NCI-H510A treated with DMSO at 0.1 percent for 48 hours (cell line): Measurements from ENCODE around the gene RBFOX2.

Source experiments
- DNase-seq: peaks from one replicate; lab custom pipeline; 2025; lab: John Stamatoyannopoulos, UW

The RBFOX2 gene

GRCh38 chr22:35928285-35928798, 100.3 kb downstream of the RBFOX2 start:
- DNase-seq = no peak

- DNase-seq = no peak
Observed at GRCh38 chr22:35923026-35923425, 105.6 kb downstream of the RBFOX2 start.

- peak; percentile 52 for DNase-seq
Observed at GRCh38 chr22:35921777-35922176, 106.8 kb downstream of the RBFOX2 start.

GRCh38 chr22:35921044-35921443, 107.6 kb downstream of the RBFOX2 start:
- DNase-seq = no peak

- DNase-seq = no peak
Observed at GRCh38 chr22:35919002-35919542, 109.6 kb downstream of the RBFOX2 start.

- DNase-seq = no peak
Observed at GRCh38 chr22:35918456-35918855, 110.2 kb downstream of the RBFOX2 start.

DNA sequence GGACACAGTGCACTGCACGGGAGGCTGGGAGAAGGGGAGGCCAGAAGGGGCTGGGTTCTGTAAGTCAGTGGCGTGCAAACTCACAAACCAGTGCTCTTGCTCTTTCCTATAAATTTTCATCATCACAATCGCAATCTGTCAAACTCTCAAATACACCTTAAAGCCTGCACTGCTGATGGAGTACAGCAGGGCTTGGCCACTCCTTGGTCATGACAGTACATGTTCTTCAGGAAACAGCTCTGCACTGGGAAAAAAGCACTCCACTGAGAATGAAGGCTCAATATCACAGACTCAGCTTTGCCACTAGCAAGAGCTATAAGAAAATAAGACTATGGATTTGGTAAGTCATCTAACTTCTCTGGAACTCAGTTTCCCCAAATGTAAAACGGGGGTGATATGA, 111.0 kb downstream of the RBFOX2 start:
- no peak for DNase-seq

GRCh38 chr22:35915477-35916013, 113.1 kb downstream of the RBFOX2 start:
- DNase-seq = no peak

GRCh38 chr22:35914665-35915476, 113.8 kb downstream of the RBFOX2 start:
- peak; percentile 82 for DNase-seq

GRCh38 chr22:35914357-35914664, 114.3 kb downstream of the RBFOX2 start:
- DNase-seq = no peak

DNA sequence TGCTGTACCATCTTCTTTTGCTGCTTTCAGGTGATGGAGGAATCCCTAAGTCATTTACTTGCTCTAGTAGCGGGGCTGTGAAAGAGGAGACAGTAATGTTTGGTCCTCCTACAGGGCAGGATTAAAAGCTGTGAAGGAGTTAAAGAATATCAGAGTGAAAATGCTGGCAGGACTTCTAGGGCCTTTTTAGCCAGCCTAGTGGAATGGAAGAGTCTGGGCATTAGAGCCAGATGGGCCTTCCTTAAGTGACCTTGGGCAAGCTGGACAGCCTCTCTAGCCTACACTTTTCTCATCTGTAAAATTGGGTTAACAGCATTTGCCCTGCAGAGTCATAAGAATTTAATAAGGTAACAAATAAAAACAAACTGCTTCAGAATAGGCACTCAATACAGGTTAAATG, 114.7 kb downstream of the RBFOX2 start:
- no peak for DNase-seq

DNA sequence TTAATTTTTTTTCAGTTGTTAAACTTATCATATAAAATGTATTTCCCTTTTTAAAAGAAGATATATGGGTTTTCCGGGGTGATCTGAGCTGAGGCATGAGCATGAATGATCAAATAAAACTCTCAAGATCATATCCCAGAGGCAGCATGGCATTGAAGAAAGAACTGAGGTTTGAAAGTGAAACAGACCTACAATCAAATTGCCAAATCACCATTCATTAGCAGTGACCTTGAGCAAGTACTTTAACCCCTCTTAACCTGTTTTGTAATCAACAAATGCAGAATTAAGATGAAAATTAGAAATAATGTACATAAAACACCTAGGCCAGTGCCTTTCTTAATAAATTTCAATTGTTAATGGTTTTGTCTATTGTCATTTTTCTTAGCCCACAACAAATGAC, 116.0 kb downstream of the RBFOX2 start:
- no peak for DNase-seq

DNA sequence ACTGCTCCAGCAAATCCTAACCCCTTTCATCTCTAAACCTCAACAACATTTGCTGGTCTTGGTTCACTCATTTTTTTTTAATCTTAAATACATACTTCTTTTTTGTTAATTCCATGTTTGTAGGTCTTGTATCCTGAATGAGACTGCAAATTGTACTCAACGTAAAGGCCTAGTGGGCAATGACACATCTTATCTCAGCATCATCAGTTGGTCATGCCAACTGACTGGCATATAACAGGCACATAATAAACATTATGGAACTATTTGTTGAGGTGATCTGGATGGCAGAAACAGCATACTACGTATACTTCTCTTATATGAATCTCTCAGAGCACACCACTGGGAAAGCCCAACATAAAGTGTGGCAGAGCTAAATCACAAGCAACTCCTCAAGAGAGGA, 116.7 kb downstream of the RBFOX2 start:
- DNase-seq = no peak

DNA sequence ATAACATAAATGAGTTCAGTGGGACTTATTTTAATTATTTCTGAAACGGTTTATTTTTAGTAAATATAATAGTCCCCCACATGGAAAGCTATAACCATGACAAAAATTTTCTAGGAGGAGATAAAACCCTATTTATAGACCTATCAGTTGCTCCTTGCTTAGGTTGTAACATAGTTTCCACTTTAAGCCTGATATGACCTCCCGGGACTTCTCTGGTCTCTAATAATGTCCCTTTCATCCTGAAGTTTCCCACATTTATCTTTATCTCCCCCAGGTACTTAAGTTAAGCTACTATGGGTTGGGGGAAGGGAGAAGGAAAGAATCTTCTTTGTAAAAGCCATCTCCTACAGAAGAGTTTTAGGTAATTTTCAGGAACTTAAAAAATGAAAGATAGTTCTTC, 117.7 kb downstream of the RBFOX2 start:
- no peak for DNase-seq

DNA sequence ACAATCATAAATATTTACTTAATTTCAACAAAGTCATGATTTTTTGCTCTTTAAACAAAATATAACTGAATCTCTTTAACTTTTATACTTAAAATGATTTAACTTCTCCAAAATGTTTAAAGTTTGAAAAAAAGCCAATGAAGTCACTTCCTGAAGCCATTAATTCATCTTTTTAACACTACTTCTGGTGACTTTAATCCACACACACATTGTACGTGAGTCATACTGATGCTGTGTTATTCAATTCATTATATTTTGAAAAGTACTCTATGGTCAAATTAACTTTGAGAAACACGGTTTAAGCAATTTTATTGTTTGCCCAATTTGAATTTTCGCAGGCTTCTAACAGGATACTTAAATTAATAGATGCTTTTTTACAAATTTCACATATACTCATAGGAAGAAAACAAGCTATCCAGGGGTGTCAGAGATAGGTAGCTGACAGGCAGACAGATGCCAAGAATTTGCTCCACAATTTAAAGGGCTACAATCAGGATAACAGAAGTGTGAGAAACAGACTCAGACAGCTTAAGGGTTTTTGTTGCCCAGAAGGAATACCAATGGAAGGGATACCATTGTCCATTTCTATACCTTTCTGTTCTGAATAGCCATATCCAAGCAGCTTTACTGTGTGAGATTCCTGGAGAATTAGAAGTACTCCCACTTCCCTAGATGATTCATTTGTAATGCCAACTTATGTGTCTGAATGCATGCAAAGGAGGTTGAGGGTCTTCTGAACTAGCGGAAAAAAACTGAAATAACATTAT, 118.4 kb downstream of the RBFOX2 start:
- no peak for DNase-seq

DNA sequence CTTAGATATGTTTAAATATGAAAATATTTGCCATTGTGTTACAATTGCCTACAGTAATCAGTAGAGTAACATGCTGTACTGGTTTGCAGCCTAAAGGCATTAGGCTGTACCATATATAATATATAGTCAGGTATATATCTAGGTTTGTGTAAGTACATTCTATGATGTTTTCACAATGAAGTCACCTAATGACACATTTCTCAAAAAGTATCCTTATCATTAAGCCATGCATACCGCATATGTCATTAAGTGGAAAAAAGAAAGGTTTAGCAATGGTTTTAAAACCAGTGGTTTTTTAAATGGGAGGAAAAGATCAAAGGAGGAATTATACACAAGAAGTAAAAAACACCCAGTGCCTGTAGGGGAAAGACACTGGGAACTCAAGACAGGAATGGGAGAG, 122.7 kb downstream of the RBFOX2 start:
- DNase-seq = no peak

GRCh38 chr22:35904752-35905151, 123.9 kb downstream of the RBFOX2 start:
- DNase-seq = no peak

- no peak for DNase-seq
Observed at GRCh38 chr22:35904336-35904692, 124.3 kb downstream of the RBFOX2 start.

DNA sequence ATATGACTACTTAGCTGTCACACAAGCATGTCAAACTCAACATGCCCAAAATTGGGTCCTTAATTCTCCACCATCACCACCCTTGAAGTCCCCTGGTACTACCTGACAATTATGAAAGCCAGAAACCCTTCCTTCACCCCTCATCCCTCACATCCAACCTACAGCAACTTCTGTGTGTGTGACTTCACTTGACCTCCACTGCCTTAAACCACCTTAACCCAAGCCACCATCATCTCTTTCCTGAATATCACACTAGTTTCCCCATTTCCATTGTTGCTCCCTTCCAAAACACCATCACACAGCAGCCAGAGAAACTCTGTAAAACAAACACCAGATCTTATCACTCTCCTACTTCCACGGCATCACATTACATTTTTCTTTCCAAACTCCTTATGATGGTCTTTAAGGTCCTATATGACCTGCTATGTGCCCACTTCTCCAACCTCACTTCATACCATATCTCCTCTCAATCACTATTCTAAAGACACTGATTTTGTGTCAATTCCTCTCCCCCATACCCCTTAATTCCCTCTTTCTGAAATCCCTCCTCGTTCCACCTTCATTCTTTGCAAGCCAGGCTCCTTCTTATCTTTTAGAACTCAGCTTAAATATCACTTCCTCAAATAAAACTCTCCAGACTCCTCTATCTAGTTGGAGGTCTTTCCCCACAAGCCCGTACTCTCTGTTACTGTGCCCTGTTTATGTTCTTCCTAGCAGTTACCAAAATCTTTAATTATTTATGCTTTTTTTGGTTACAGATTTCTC, 124.9 kb downstream of the RBFOX2 start:
- no peak for DNase-seq

GRCh38 chr22:35900483-35901168, 128.0 kb downstream of the RBFOX2 start:
- no peak for DNase-seq

DNA sequence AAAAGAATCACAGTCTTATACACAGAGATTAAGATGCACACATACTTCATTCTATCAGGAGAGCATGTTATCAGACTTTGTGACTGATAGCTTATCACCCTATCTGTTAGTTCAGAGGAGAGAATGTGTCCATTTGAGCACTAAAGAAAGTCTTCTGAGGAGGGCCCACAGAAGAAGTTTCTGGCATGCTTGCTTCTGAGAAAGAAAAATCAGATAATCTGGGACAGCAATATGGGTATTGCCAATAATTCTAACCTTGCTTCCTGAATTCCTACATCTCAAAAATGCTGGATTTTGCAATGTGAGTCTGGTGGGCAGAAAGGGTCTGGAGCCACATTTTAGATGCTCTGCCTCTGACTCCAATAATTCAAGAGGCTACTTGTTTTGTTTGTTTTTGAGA, 128.9 kb downstream of the RBFOX2 start:
- DNase-seq = no peak
